HG02870 (cell line): ENCODE data around the gene FOXA3.

Experiments
- ATAC-seq: cut with Tn5 transposase; IDR thresholded peaks from one replicate; pipeline ENCODE4 v1.9.1; 2021; ENCODE audit warnings: mild to moderate bottlenecking, moderate library complexity; ENCODE audit not compliant: unreplicated experiment

FOXA3 gene

DNA sequence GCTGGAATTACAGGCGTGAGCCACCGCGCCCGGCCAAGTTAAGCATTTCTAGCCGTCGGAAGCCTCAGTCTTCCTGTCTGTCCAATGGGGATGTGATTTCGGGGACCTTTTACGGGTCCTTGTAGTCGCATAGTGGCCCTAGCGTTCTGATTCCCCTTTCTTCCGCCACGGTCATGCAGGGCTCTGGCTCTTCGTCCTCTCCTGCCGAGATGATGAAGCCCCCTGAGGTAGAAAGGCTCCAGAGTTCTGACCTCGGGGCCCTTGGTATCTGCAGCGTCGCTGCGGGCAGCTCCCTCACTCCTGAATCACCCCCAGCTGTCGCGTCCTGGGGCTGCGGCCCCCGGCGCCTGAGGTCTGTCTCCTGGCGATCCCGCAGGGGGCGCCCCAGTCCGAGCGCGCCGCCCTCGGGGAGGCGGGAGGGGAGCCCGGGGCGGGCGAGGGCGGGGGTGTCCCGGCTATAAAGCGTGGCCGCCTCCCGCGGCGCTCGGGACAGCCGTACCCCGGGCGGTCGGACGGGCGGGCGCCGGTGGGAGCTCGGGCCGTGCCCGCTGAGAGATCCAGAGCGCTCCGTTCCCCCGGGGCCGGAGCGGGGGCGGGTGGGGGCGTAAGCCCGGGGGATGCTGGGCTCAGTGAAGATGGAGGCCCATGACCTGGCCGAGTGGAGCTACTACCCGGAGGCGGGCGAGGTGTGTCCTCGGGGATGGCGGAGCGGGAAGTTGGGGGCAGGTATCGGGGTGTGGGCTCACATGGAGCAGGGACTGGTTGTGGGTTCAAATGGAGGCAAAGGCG is at the start of gene FOXA3:
FOXA3 (plus strand) TSS at position 487 of the 789 bp plus-strand sequence; CDS start at position 618, 131 bp downstream.
- ATAC-seq: no peak

GRCh38 chr19:45814851-45815480 is 49.2 kb upstream of the FOXA3 start, which contains the start of gene RSPH6A:
Gene RSPH6A, minus strand, starts transcription at chr19:45815308. Its CDS starts 132 bp downstream, at chr19:45815176.
- no peak for ATAC-seq

DNA sequence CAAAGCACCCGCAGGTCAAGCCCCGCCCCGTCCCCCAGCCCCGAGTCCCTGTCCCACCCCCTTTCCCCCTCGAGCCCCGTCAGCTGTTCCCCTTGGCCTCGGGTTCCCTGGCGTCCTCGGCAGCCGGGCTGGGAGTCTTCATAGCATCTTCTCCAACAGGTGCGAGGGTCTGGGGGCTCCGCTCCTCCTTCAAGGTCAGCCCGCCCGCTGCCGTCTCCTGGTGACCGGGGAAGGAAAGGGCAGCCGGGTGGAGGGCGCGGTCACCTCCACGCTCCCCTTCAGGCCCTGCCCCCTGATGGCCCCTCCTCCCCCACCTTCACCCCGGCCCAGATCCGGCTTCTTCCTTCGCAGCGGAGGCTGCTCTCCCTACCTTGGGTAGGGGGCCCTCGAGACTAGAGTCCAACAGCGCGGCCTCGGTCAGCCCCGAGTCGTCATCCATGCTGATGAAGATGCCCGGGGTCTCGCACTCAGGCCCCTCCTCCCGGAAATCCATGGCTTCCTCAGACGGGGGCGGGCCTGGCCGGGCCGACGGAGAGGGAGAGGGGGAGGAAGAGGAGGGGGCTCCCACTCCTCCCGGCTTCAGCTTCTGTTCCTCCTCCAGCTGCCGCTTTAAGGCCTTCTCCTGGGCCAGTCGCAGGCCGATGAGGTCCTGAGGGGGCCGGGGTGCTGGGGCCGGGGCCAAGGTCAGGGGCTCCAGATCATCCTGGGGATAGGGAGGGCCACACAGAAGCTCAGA is 48.5 kb upstream of the FOXA3 start:
- ATAC-seq: no peak

- ATAC-seq: no peak
Observed at GRCh38 chr19:45816236-45817009, 47.7 kb upstream of the FOXA3 start.

DNA sequence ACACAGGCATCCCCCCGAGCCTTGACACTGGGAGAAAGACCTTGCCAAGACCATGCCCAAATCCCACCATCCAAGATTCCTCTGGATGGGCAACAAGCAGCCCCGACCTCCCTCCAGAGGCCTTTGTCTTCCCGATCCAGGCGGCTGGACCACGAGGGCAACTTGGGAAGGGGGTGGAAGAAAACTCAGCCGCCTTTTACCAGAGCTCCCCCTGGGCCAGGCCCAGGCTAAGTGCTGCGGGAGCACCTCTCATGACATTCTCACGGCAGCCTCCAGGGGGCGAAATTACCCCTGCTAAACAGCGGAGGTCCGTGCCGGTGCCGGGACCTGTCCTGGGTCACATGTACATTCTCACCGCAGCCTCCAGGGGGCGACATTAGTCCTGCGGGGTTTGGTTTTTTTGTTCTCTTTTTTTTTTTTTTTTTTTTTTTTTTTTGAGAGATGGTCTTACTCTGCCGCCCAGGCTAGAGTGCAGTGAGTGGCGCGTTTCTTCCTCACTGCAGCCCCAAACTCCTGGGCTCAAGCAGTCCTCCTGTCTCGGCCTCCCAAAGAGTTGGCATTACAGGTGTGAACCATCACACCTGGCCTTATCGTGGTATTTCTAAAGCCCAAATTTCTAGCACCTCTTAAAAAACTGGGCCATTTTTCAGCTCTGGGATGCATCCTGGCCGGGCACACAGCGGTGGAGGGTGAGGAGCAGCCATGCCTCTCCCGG is 47.0 kb upstream of the FOXA3 start:
- ATAC-seq: peak; percentile 80

DNA sequence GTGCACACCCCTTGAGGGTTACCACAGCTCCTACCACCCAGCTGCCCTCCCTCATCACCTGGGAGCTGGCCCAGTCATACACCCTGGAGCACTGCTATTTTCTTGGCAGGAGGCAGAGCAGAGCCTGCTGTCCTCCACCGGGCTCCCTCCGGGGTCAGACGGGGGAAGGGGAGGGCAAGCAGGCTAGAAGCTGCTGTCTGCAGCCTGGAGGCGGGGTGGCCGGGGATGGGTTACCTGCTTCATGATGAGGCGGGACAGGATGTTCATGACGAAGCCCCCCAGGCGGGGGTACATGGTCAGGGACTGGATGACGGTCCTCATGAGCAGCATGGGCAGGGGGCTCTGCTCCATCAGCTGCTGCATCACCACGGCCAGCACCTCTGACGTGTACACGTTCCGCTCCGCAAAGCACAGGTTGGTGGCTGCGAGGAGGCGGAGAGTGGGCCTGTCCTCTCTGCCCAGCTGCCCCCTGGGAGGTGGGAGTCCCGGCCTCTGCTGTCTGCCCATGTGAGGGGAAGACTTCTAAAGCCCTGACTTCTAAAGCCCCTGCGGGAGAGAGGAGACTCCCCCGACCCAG is 46.3 kb upstream of the FOXA3 start:
- ATAC-seq: no peak

DNA sequence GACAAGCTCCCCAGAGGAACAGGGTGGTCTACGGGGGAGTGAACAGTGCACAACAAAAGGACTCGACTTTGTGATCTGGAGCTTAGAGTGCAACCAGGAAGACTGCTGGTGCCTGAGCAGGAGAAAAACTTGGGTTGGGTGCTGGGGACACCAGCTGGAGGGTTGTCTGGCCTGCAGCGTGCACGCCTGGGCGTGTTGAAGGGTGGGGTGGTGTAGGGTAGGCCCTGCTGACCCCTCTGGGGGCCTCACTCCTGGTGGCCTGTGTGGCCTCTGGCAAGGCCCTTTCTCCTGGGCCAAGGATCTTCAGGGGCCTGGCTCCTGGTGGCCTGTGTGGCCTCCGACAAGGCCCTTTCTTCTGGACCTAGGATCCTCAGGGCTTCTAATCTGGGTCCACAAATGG is 44.4 kb upstream of the FOXA3 start:
- no peak for ATAC-seq

DNA sequence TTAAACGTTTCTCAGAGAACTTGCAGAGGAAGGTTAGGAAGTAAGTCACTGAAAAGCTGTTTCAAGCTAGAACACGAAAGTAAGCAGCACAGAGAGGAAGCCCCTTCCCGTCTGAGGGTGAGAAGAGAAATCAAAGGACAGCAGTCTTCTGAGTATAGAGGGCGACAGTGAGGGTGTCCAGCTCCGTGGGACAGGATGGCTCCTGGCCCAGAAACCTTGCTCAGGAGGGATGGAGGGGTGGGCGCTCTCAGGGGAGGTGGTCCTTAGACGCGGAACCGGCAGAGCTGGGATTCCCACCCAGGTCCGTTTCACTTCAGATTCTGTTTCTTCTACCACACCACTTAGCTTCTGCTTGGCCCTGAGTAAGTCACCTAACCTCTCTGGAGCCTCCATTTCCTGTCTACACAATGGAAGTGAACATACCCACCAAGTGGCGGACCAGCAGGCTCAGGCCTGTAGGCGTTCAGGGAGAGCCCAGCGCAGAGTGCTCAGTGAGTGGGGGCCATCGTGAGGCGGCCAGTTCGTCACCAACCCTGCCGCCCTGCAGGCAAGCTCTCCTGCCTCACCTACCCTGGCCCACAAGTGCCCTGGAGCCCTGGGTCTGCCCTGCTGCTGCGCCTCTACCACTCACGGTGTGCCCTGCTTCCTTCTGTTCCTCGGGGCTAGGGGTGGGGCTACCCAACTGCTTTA is 43.6 kb upstream of the FOXA3 start:
- ATAC-seq: no peak

DNA sequence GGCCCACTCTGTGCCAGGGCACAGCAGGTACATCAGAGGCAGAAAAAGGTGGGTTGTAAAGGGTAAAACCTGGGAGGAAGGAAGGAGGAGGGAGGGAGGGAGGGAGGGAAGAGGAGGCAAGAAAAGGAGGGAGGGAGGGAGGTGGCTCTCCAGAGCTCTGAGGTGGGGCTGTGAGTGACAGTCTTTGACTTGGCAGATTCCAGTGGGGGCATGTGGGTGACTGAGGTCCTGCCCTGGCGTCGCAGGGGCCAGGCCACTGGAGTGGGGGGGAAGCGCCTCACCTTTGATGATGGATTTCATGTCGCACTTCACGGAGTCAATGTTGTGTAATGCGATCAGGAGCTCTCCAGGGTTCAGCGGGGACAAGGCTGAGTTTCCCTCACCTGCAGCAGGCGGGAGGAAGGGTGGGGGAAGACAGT is 43.0 kb upstream of the FOXA3 start:
- no peak for ATAC-seq

DNA sequence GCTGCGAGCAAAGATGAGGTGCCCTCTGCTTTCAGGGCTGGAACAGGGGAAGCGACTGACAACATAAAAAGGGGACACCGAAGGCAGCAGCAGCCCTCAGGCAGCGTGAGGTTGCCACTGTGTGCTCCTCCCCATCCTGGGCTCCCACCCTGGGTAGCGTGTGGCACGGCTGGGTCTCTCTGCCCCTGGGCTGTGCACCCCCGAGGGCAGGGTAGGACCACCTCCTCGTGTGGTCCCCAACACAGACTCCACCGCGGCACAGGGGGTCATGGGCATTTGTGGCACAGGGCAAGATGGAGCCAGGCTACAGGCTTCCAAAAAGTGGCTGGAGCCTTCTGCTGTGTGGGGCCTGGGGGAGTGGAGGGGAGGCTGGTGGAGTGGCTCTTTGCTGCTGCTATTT is 42.6 kb upstream of the FOXA3 start:
- no peak for ATAC-seq

DNA sequence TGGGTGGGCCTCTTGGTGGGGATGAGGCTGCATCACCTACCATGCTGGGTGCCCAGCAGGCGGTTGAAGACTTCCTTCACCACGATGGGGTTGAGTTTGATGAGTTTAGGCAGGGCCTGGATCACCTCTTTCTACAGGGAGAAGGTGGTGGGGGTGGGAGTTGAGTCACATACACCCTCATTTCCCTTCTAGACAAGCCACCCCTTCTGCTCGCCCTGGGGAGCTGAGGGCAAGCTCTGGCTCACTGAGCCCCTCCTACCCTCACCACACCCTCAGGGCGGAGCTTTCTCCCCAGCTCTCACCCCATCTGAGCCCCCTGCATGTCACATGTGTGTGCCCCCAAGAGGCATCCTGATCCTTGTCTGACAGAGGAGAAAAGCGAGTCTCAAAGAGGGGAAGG is 41.4 kb upstream of the FOXA3 start:
- ATAC-seq: no peak

- ATAC-seq: no peak
Observed at GRCh38 chr19:45823182-45823581, 40.9 kb upstream of the FOXA3 start.

GRCh38 chr19:45824041-45824471 is 40.1 kb upstream of the FOXA3 start:
- no peak for ATAC-seq

- ATAC-seq: no peak
Observed at GRCh38 chr19:45824531-45825262, 39.4 kb upstream of the FOXA3 start.

DNA sequence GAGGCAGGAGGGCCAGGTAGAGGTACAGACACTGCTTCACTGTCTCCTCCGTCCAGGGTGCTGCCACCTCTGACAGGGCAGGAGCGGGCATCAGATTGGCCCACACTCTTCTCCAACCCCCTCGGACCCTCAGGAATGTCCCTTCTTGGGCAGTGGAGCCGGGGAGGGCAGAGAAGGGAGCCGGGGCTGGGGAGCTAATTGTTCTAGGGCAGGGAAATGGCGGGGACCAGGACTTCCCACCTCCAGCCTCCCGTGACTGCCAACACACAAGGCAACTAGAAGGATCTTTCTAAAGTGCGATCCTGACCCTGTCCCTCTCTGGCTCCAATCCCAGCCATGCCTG is 38.9 kb upstream of the FOXA3 start:
- ATAC-seq: no peak

- ATAC-seq: no peak
Observed at GRCh38 chr19:45825917-45826893, 37.9 kb upstream of the FOXA3 start.

DNA sequence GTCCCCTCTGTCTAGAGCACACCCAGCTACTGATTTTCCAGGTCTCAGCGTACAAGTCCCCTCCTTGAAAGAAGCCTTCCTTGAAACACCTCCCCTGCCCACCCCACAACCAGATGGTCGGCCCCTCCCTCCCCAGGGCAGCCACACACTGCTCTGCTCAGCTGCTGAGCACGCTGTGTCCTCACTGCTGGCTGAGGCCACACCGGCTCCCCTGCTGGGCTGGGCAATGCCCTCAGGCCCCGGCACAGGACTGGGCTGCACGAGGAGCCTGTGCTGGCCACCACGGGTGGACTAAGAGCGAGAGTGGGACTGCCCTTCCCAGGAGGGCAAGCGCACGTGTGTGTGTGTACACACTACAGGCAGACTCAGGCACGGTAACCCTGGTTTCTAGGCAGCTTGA is 37.2 kb upstream of the FOXA3 start:
- ATAC-seq: no peak
